HG02970 (cell line): ENCODE measurements around the gene CEACAM5.
"Not testable (repeated sequence)": the region's sequence is repeated elsewhere in the genome, so short reads cannot be mapped to it uniquely, and the experiment has no call there.

Experiments
- ATAC-seq: cut with Tn5 transposase; IDR thresholded peaks from one replicate; pipeline ENCODE4 v1.9.1; 2021; ENCODE audit warnings: mild to moderate bottlenecking, moderate library complexity, moderate number of reproducible peaks; ENCODE audit not compliant: unreplicated experiment, low FRiP score

The CEACAM5 gene

GRCh38 chr19:41699968-41700323 is 8.5 kb upstream of the CEACAM5 start:
- no peak for ATAC-seq

GRCh38 chr19:41700381-41701195 is 7.8 kb upstream of the CEACAM5 start:
- ATAC-seq, result no peak

GRCh38 chr19:41701401-41702075 is 6.9 kb upstream of the CEACAM5 start:
- no peak for ATAC-seq

GRCh38 chr19:41702171-41702651 is 6.2 kb upstream of the CEACAM5 start:
- no peak for ATAC-seq

GRCh38 chr19:41703602-41704293 is 4.7 kb upstream of the CEACAM5 start:
- no peak for ATAC-seq

- ATAC-seq, result no peak
These were observed 2.8 kb upstream of the CEACAM5 start for GRCh38 chr19:41705393-41706174.

GRCh38 chr19:41706741-41707501 is 1.5 kb upstream of the CEACAM5 start:
- ATAC-seq, result no peak

- ATAC-seq, result no peak
These were observed 969 bp upstream of the CEACAM5 start for GRCh38 chr19:41707502-41707812.

GRCh38 chr19:41707871-41708371 is 505 bp upstream of the CEACAM5 start:
- ATAC-seq, result no peak

GRCh38 chr19:41709516-41709915 is 1.1 kb downstream of the CEACAM5 start:
- ATAC-seq, result not testable (repeated sequence)

GRCh38 chr19:41709951-41710645 is 1.7 kb downstream of the CEACAM5 start:
- ATAC-seq, result no peak

GRCh38 chr19:41711376-41712261 is 3.2 kb downstream of the CEACAM5 start:
- ATAC-seq, result no peak

- ATAC-seq, result no peak
These were observed 6.2 kb downstream of the CEACAM5 start for GRCh38 chr19:41714598-41714997.

GRCh38 chr19:41718761-41719160 is 10.3 kb downstream of the CEACAM5 start:
- ATAC-seq, result no peak

- no peak for ATAC-seq
These were observed 11.7 kb downstream of the CEACAM5 start for GRCh38 chr19:41720103-41720502.

- no peak for ATAC-seq
These were observed 18.1 kb downstream of the CEACAM5 start for GRCh38 chr19:41726493-41726892.

GRCh38 chr19:41734156-41734555 is 25.7 kb downstream of the CEACAM5 start:
- ATAC-seq, result no peak

GRCh38 chr19:41734585-41734984 is 26.2 kb downstream of the CEACAM5 start:
- no peak for ATAC-seq
